GM12878 (cell line): ENCODE results near the gene RERGL. TPM values are rescaled to one million over a fixed set of nuclear protein-coding genes. Genes with fewer than 3 reads are reported as not detected.

Source experiments
- ATAC-seq: fragments of 200-7000 bp; cut with Tn5 transposase; 3 replicates; pipeline ENCODE4 v1.9.1; 2020; ENCODE audit warnings: mild to moderate bottlenecking, moderate library complexity
- BruUV-seq: library from RNA; stranded (reverse); fragments of 400-500 nt; replicated peaks from 2 replicates; lab custom pipeline; 2021; lab: Mats Ljungman, UMichigan
- CTCF ChIA-PET: fragments of 300-600 bp; sonication (Branson Sonifier 250); formaldehyde crosslinking; extraction: SDS; loops from one replicate; lab custom pipeline; 2021; ENCODE audit warnings: inconsistent platforms; lab: Yijun Ruan, JAX
- POLR2A ChIA-PET: fragments of 350-600 bp; formaldehyde crosslinking; extraction: SDS; loops from one replicate; lab custom pipeline; 2021; ENCODE audit warnings: inconsistent platforms; lab: Charles Lee
- RAD21 ChIA-PET: fragments of 300-600 bp; sonication (Branson Sonifier 250); formaldehyde crosslinking; loops from one replicate; lab custom pipeline; 2023; ENCODE audit warnings: antibody characterized with exemption; ENCODE audit not compliant: unreplicated experiment; lab: Charles Lee
- SMC1A ChIA-PET: fragments of 300-600 bp; sonication (Branson Sonifier 250); formaldehyde crosslinking; loops from one replicate; lab custom pipeline; 2023; ENCODE audit not compliant: unreplicated experiment, uncharacterized antibody; lab: Charles Lee
- DNase-seq: peaks from one replicate; pipeline ENCODE4 v3.0.0-alpha.2; 2011; ENCODE audit warnings: low read depth, low spot score
- FAIRE-seq: peaks from 3 replicates; lab custom pipeline; 2011; peaks lifted over from hg19 to GRCh38; lab: Jason Lieb, UNC
- H2AFZ ChIP-seq: 2 replicates; pipeline ENCODE4 v1.6.0; 2011; ENCODE audit warnings: low read depth, low read length, control low read depth; ENCODE audit not compliant: control insufficient read depth
- H3K27ac ChIP-seq: 2 replicates; pipeline ENCODE4 v1.5.1; 2011; ENCODE audit warnings: control low read depth; ENCODE audit not compliant: control insufficient read depth, insufficient read depth
- H3K27me3 ChIP-seq, 2 experiments: replicated peaks in 1 of 2; 2 replicates each; pipeline versions ENCODE4 v1.6.0 to v1.6.1; 2011; ENCODE audit warnings: low read length in 1 of 2; ENCODE audit not compliant: control insufficient read depth in 2 of 2, insufficient read depth in 2 of 2
- H3K36me3 ChIP-seq, 2 experiments: 2 replicates each; pipeline ENCODE4 v1.5.1; 2011; ENCODE audit warnings: low read length in 1 of 2; ENCODE audit not compliant: control insufficient read depth in 2 of 2, insufficient read depth in 2 of 2
- H3K4me1 ChIP-seq: 2 replicates; pipeline ENCODE4 v1.6.1; 2011; ENCODE audit warnings: mild to moderate bottlenecking, low read length, moderate library complexity, mixed read lengths; ENCODE audit not compliant: control insufficient read depth, insufficient read depth
- H3K4me2 ChIP-seq: 2 replicates; pipeline ENCODE4 v1.6.0; 2011; ENCODE audit warnings: control low read depth; ENCODE audit not compliant: control insufficient read depth, insufficient read depth
- H3K4me3 ChIP-seq: fragments of 200-600 bp; sonication (generic); 2 replicates; pipeline ENCODE4 v1.5.1; 2016
- H3K79me2 ChIP-seq: 2 replicates; pipeline ENCODE4 v1.6.0; 2011; ENCODE audit warnings: low read length; ENCODE audit not compliant: control insufficient read depth, insufficient read depth
- H3K9ac ChIP-seq: 2 replicates; pipeline ENCODE4 v1.8.0; 2011; ENCODE audit warnings: low read length, control low read depth, mixed read lengths; ENCODE audit not compliant: control insufficient read depth, insufficient read depth
- H3K9me3 ChIP-seq: replicated peaks from 3 replicates; pipeline ENCODE4 v1.5.1; 2011; ENCODE audit warnings: mild to moderate bottlenecking, low read length; ENCODE audit not compliant: control insufficient read depth, insufficient read depth
- H4K20me1 ChIP-seq: 2 replicates; pipeline ENCODE4 v1.6.0; 2011; ENCODE audit not compliant: control insufficient read depth, insufficient read depth
- ATF2 ChIP-seq: IDR thresholded peaks from 2 replicates; pipeline ENCODE4 v1.6.1; 2012; ENCODE audit warnings: low read length, inconsistent platforms
- ATF3 ChIP-seq: IDR thresholded peaks from 2 replicates; pipeline ENCODE4 v1.6.1; 2011; ENCODE audit warnings: low read depth, mild to moderate bottlenecking, low read length, moderate library complexity, borderline replicate concordance; ENCODE audit errors: extremely low read depth
- CREB1 ChIP-seq: IDR thresholded peaks from 2 replicates; pipeline ENCODE4 v1.6.1; 2012; ENCODE audit warnings: low read depth, mild to moderate bottlenecking, inconsistent platforms
- EED ChIP-seq: sonication (generic); IDR thresholded peaks from 2 replicates; pipeline ENCODE4 v1.6.1; 2016; ENCODE audit warnings: antibody characterized with exemption, low read depth
- ESRRA ChIP-seq: IDR thresholded peaks from 2 replicates; pipeline ENCODE4 v1.6.1; 2012; ENCODE audit warnings: mild to moderate bottlenecking, low read length, improper control_type of control experiment
- HCFC1 ChIP-seq: fragments of 150-350 bp; IDR thresholded peaks from 2 replicates; pipeline ENCODE4 v1.6.1; 2014; ENCODE audit warnings: low read length
- MYC ChIP-seq: IDR thresholded peaks from 2 replicates; pipeline ENCODE4 v1.6.1; 2011; ENCODE audit warnings: mild to moderate bottlenecking, low read length, moderate library complexity, inconsistent platforms; ENCODE audit not compliant: insufficient read depth, insufficient replicate concordance, insufficient read length, severe bottlenecking
- NBN ChIP-seq: fragments of 450-650 bp; IDR thresholded peaks from 2 replicates; pipeline ENCODE4 v1.6.1; 2016
- NR2C2 ChIP-seq: IDR thresholded peaks from 2 replicates; pipeline ENCODE4 v1.6.1; 2011; ENCODE audit warnings: borderline replicate concordance, low read depth; ENCODE audit not compliant: control insufficient read depth, insufficient read length
- RAD21 ChIP-seq: IDR thresholded peaks from 2 replicates; pipeline ENCODE4 v1.6.1; 2011; ENCODE audit warnings: mild to moderate bottlenecking, low read depth, low read length, moderate library complexity; ENCODE audit not compliant: insufficient read depth
- SIX5 ChIP-seq: IDR thresholded peaks from 2 replicates; pipeline ENCODE4 v1.6.1; 2011; ENCODE audit warnings: mild to moderate bottlenecking, low read depth, low read length, moderate library complexity; ENCODE audit not compliant: severe bottlenecking
- SMAD5 ChIP-seq: IDR thresholded peaks from 2 replicates; pipeline ENCODE4 v1.6.1; 2016; ENCODE audit warnings: antibody characterized with exemption, low read depth
- SMC3 ChIP-seq: IDR thresholded peaks from 2 replicates; pipeline ENCODE4 v1.6.1; 2011; ENCODE audit warnings: low read length, improper control_type of control experiment, borderline replicate concordance
- SP1 ChIP-seq: IDR thresholded peaks from one replicate; pipeline ENCODE4 v1.6.1; 2011; ENCODE audit warnings: low read depth, low read length
- SUPT20H ChIP-seq: IDR thresholded peaks from 2 replicates; pipeline ENCODE4 v1.6.1; 2011; ENCODE audit warnings: low read depth, mild to moderate bottlenecking, low read length, moderate library complexity, borderline replicate concordance; ENCODE audit not compliant: control insufficient read depth
- TCF7 ChIP-seq: IDR thresholded peaks from 2 replicates; pipeline ENCODE4 v1.6.1; 2014; ENCODE audit warnings: antibody characterized with exemption, borderline replicate concordance
- ZNF274 ChIP-seq: IDR thresholded peaks from one replicate; pipeline ENCODE4 v1.8.0; 2011; ENCODE audit not compliant: insufficient read length, insufficient read depth
- ZNF592 ChIP-seq: fragments of 450-650 bp; IDR thresholded peaks from 2 replicates; pipeline ENCODE4 v1.6.1; 2017; ENCODE audit warnings: mild to moderate bottlenecking, moderate library complexity
- WGBS: methylation state at CpG from one replicate; pipeline ENCODE4 v1.1.6; 2016; ENCODE audit warnings: low lambda C conversion rate; ENCODE audit not compliant: insufficient replicate concordance, insufficient coverage; ENCODE audit errors: missing lambda C conversion rate; 5-methylcytosine and 5-hydroxymethylcytosine counted together
- in situ Hi-C: fragments of 300-500 bp; cut with MboI; formaldehyde crosslinking; loops from 9 replicates; pipeline ENCODE4 v1.14.3; 2018; ENCODE audit warnings: mixed read lengths
- intact Hi-C: fragments of 100-400 bp; cut with micrococcal nuclease; formaldehyde crosslinking; loops from one replicate; pipeline ENCODE4 v1.14.2; 2022; ENCODE audit not compliant: unreplicated experiment
- polyA plus RNA-seq, 11 experiments: library from polyadenylated mRNA; depleted of rRNA in 4 of 11; unstranded in 6 of 11; stranded (reverse) in 5 of 11; fragments of >200 nt; fragmentation: Nextera tagmentation in 4 of 11; fragmentation: Illumina TruSeq in 1 of 11; extraction: Ambion mirVana in 4 of 11; extraction: Trizol in 1 of 11; gene quantifications; 1 replicate in 1 of 11; 2 replicates in 10 of 11; pipeline versions ENCODE4 v1.2.1 to v1.2.3, GENCODE V29; 2011 to 2016; ENCODE audit warnings: inconsistent platforms in 2 of 11, missing spikeins in 2 of 11, low read depth in 1 of 11
- total RNA-seq, 4 experiments: library from RNA; depleted of rRNA in 3 of 4; stranded (reverse); fragments of >200 nt in 3 of 4; fragmentation: Illumina TruSeq in 1 of 4; extraction: Trizol in 1 of 4; gene quantifications; 2 replicates each; pipeline versions ENCODE4 v1.2.1 to v1.2.3, GENCODE V29; 2013 to 2021

RERGL gene
- total and polyA plus RNA-seq, 10 of the 15 experiments (the other 5 are each of a cell fraction or from before 2014, with no cell fraction given): 0.10 to 0.28 (median 0.14) TPM; not detected in 3

GRCh38 chr12:18135086-18135485 lies 45.1 kb upstream of the RERGL start:
- in situ Hi-C loops: no loop called here
- ATAC-seq (no peak), FAIRE-seq (no peak), DNase-seq (no peak)
- CTCF ChIA-PET: interaction anchor here (2.6 kb wide), 1 partner anchor 184 kb away, joined by 10 read pairs; no protein-coding TSS in a partner anchor
- Histone ChIP-seq H3K27ac (no peak overlapping the region), H3K27me3 (no peaks in the 10 kb centered on the region), H3K4me2 (no peak overlapping the region), H3K9ac (no peak overlapping the region), H3K4me3 (no peak overlapping the region), H2AFZ (no peak overlapping the region), H4K20me1 (no peaks in the 10 kb centered on the region), H3K79me2 (no peaks in the 10 kb centered on the region), H3K36me3 (no peaks in the 10 kb centered on the region), H3K9me3 (no peaks in the 10 kb centered on the region), H3K4me1 (no peaks in the 10 kb centered on the region)
- SMC1A ChIA-PET: interaction anchor here (1.4 kb wide), 1 partner anchor 14 kb away, joined by 3 read pairs; no protein-coding TSS in a partner anchor
- no TSS peak for BruUV-seq
- RAD21 ChIA-PET: no interaction called here
- POLR2A ChIA-PET: no interaction called here
- intact Hi-C loops: no loop called here
- 0% methylated on average over 3 of the region's 3 CpGs for WGBS
- TF ChIP-seq ZNF274 (no peak), MYC (no peak), SIX5 (no peak), SUPT20H (no peak), ZNF592 (no peak), SMAD5 (no peak), NR2C2 (no peak), ESRRA (no peak), NBN (no peak), ATF2 (no peak), SP1 (no peak), SMC3 (no peak), TCF7 (no peak), RAD21 (no peak), ATF3 (no peak), HCFC1 (no peak), EED (no peak), CREB1 (no peak)
